ENCODE measurements around the gene DACT3. TPM values are rescaled to one million over a fixed set of nuclear protein-coding genes. Genes with fewer than 3 reads are reported as not detected.

The DACT3 gene
- total RNA-seq, 1 donor from 2014 or later: 55.1 TPM

DNA sequence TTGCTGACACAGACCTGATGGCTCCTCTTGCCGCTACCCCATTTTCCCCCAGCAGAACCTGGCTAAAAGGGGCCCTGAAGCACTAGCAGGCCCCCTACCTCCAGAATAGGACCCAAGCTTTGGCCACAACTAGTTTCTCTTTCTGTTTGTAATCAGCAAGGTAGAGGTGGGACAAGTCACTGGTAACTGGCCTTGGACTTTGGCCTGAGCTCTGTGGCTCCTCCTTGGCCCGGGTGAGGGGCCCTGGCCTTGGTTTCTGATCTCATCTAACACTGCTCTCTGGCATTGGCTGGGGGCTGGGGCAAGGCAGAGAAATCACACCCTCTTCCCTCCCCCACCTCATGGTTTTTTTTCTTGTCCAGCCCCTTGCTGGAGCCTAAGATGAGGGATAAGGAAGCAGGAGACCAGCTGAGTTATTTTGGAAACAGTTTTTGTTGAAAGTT, 57.8 kb downstream of the DACT3 start:
- Mint-ChIP-seq H3K36me3 (ENCODE audit: unreplicated experiment) (peaks cover 9% of the 10 kb centered on the region), H3K4me1 (ENCODE audit: low read depth, unreplicated experiment) (peaks cover 27% of the 10 kb centered on the region), H3K27me3 (ENCODE audit: unreplicated experiment) (peaks cover 13% of the 10 kb centered on the region), H3K27ac (ENCODE audit: unreplicated experiment) (peak overlapping the region; percentile 66), H3K9me3 (ENCODE audit: unreplicated experiment) (peaks cover 17% of the 10 kb centered on the region), H3K4me3 (ENCODE audit: unreplicated experiment) (peak overlapping the region; percentile 92)
- no peak for DNase-seq
- no peak for TF ChIP-seq CTCF (IDR thresholded peaks at IDR 0.05; ENCODE audit: partially characterized antibody, unreplicated experiment)

GRCh38 chr19:46602392-46603194, 58.4 kb downstream of the DACT3 start:
- TF ChIP-seq CTCF (IDR thresholded peaks at IDR 0.05; ENCODE audit: partially characterized antibody, unreplicated experiment): no peak
- Mint-ChIP-seq H3K4me1 (ENCODE audit: low read depth, unreplicated experiment) (peaks cover 25% of the 10 kb centered on the region), H3K27ac (ENCODE audit: unreplicated experiment) (peak overlapping the region; percentile 87), H3K27me3 (ENCODE audit: unreplicated experiment) (peaks cover 17% of the 10 kb centered on the region), H3K36me3 (ENCODE audit: unreplicated experiment) (peaks cover 13% of the 10 kb centered on the region), H3K4me3 (ENCODE audit: unreplicated experiment) (peak overlapping the region; percentile 92), H3K9me3 (ENCODE audit: unreplicated experiment) (peaks cover 18% of the 10 kb centered on the region)
- DNase-seq: no peak

DNA sequence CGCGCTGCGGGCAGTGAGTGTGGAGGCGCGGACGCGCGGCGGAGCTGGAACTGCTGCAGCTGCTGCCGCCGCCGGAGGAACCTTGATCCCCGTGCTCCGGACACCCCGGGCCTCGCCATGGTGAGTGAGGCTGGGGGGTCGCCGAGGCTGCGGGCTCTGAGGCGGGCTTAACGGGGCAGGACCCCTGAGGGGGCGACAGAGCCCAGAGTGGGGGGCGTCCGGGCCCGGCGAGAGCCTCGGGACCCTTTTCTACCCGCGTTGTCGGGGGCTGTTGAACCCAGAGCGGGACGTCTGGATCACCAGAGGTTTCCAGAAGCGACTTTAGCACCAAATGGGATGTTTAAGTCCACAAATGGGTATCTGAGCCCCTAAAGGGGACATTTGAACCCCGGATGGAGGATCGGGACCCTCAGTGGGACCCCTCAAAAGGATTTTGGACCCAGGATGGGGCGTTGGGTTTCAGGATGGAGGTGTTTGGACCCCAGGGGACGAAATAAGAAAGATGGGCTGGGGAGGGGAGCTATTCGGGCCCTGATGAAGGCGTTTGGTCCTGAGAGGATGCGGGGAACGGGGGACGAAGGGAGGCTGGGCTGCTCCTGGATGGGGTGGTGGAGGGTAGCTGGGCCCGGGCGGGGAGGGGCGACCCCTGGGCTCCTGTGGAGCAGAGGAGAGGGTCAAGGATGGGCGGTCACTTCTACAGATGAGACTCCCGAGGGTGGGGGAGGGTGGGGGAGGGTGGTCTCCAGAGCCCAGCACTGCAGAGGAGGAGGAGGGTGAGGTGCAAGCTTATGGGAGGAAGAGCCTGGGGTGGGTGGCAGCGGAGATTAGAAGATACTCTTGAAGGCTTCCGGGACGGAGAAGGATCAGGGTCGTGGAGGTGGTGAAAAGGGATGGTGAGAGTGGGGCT, 59.4 kb downstream of the DACT3 start, which contains the start of gene CALM3:
CALM3 (plus strand) TSS at position 13 of the 907 bp plus-strand sequence; CDS start at position 118, 105 bp downstream.
- H3K9me3 Mint-ChIP-seq (ENCODE audit: unreplicated experiment): peaks cover 23% of the 10 kb centered on the region
- peak; percentile 52 for DNase-seq

DNA sequence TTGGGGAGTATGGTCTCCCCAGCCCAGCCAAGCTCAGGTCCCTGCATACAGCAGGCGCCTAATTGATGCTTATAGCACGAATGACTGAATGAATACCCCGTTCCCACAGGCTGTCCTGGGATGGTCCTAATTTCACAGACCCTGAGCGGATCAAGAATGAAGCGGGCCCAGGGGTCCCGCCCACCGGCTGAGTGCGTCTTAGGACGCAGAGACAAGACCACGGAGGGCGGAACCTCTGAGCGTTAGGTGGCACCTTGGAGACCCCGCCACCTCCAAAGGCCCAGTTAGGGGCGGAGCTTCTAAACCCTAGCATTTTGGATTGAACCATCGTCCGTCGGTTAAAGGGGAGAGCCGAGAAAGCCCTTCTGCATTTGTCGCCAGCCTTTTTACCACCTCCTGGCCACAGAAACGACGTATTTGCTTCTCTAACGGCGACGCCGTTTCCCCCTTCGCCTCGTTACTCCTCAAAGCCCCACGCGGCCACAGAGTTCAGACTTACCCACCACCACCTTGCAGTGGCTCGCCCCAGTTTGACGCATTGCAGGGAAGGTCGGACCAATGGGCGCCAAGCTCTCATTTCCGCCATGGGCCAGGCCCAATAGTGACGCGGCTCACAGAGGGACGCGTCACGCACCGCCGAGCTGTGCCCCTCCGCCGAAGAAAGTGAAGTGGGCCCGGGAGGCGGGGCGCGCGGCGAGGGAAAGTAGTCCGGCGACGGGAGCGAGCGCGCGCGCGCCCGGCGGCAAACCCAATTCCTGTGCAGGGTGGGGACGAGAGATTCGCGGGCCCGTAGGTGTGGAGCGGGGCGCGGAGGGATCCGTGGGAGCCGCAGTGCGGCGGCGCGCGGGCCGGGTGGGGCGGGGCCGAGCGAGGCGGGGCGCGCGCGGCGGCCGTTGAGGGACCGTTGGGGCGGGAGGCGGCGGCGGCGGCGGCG, 60.3 kb downstream of the DACT3 start:
- peak overlapping the region; percentile 100 for H3K27ac Mint-ChIP-seq (ENCODE audit: unreplicated experiment)
- peak; percentile 98 for DNase-seq
- no peak for TF ChIP-seq CTCF (IDR thresholded peaks at IDR 0.05; ENCODE audit: partially characterized antibody, unreplicated experiment)

More for the DNA sequence above, 59.4 kb downstream of the DACT3 start, which contains the start of gene CALM3:
- H3K27ac Mint-ChIP-seq (ENCODE audit: unreplicated experiment): peak within 1 kb of the TSS; percentile 100
- peaks cover 18% of the 10 kb centered on the region for H3K4me1 Mint-ChIP-seq (ENCODE audit: low read depth, unreplicated experiment)
- H3K4me3 Mint-ChIP-seq (ENCODE audit: unreplicated experiment): peak within 1 kb of the TSS; percentile 97
- TF ChIP-seq CTCF (IDR thresholded peaks at IDR 0.05; ENCODE audit: partially characterized antibody, unreplicated experiment): no peak
- peaks cover 16% of the 10 kb centered on the region for H3K27me3 Mint-ChIP-seq (ENCODE audit: unreplicated experiment)
- peaks cover 18% of the 10 kb centered on the region for H3K36me3 Mint-ChIP-seq (ENCODE audit: unreplicated experiment)

More for the DNA sequence above, 60.3 kb downstream of the DACT3 start:
- H3K4me1 Mint-ChIP-seq (ENCODE audit: low read depth, unreplicated experiment): peaks cover 12% of the 10 kb centered on the region
- H3K27me3 Mint-ChIP-seq (ENCODE audit: unreplicated experiment): peaks cover 16% of the 10 kb centered on the region
- H3K9me3 Mint-ChIP-seq (ENCODE audit: unreplicated experiment): peaks cover 21% of the 10 kb centered on the region
- H3K4me3 Mint-ChIP-seq (ENCODE audit: unreplicated experiment): peak overlapping the region; percentile 97
- H3K36me3 Mint-ChIP-seq (ENCODE audit: unreplicated experiment): peaks cover 18% of the 10 kb centered on the region

Measured in glutamatergic neuron (in vitro differentiated cells).